DOHH2 (cell line): ENCODE data around the gene TRAPPC2L.

Experiments used
- H3F3A ChIP-seq: fragments of 200-600 bp; sonication (generic), shearing (Covaris generic); 2 replicates; pipeline ENCODE4 v1.6.0; 2016; ENCODE audit warnings: antibody characterized with exemption, mild to moderate bottlenecking; ENCODE audit not compliant: control insufficient read depth, insufficient read depth
- H3K27ac ChIP-seq: fragments of 200-600 bp; sonication (generic); 2 replicates; pipeline ENCODE4 v1.5.1; 2014; ENCODE audit warnings: low read depth, mild to moderate bottlenecking, low read length, moderate library complexity
- H3K27me3 ChIP-seq: fragments of 200-600 bp; sonication (generic); 2 replicates; pipeline ENCODE4 v1.6.1; 2014; ENCODE audit warnings: mild to moderate bottlenecking, low read length, mixed read lengths; ENCODE audit not compliant: control insufficient read depth
- H3K36me3 ChIP-seq: fragments of 200-600 bp; sonication (generic); 2 replicates; pipeline ENCODE4 v1.6.1; 2014; ENCODE audit warnings: mild to moderate bottlenecking, low read length, moderate library complexity, mixed read lengths; ENCODE audit not compliant: control insufficient read depth
- H3K4me1 ChIP-seq: fragments of 200-600 bp; sonication (generic); 2 replicates; pipeline ENCODE4 v1.6.1; 2014; ENCODE audit warnings: mild to moderate bottlenecking, low read length, mixed read lengths; ENCODE audit not compliant: control insufficient read depth
- H3K4me2 ChIP-seq: fragments of 200-600 bp; sonication (generic); 2 replicates; pipeline ENCODE4 v1.6.0; 2014; ENCODE audit warnings: mild to moderate bottlenecking, low read length, moderate library complexity
- H3K4me3 ChIP-seq: fragments of 200-600 bp; sonication (generic); 2 replicates; pipeline ENCODE4 v1.5.1; 2014; ENCODE audit warnings: mild to moderate bottlenecking, low read length, mixed read lengths
- H3K79me2 ChIP-seq: fragments of 200-600 bp; sonication (generic); 2 replicates; pipeline ENCODE4 v1.6.1; 2014; ENCODE audit warnings: mild to moderate bottlenecking, low read length, mixed read lengths; ENCODE audit not compliant: control insufficient read depth
- H3K9me2 ChIP-seq: fragments of 200-600 bp; sonication (generic); replicated peaks from 2 replicates; pipeline ENCODE4 v1.6.1; 2014; ENCODE audit warnings: mild to moderate bottlenecking, low read length, mixed read lengths; ENCODE audit not compliant: control insufficient read depth
- H3K9me3 ChIP-seq: fragments of 200-600 bp; sonication (generic); 2 replicates; pipeline ENCODE4 v1.6.1; 2014; ENCODE audit warnings: antibody characterized with exemption, low read length, mixed read lengths; ENCODE audit not compliant: control insufficient read depth, insufficient read depth
- H4K20me1 ChIP-seq: fragments of 200-600 bp; sonication (generic); 2 replicates; pipeline ENCODE4 v1.6.0; 2014; ENCODE audit warnings: low read depth, mild to moderate bottlenecking, antibody characterized with exemption, low read length, moderate library complexity; ENCODE audit not compliant: control insufficient read depth, insufficient read depth
- EZH2phosphoT487 ChIP-seq: fragments of 200-600 bp; sonication (generic); IDR thresholded peaks from 2 replicates; pipeline ENCODE4 v1.6.1; 2017; ENCODE audit warnings: borderline replicate concordance, mild to moderate bottlenecking, antibody characterized with exemption, low read length, moderate library complexity, mixed read lengths
- TF ChIP-seq, protein P1 (sequence below): fragments of 200-600 bp; sonication (generic); IDR thresholded peaks from one replicate; pipeline ENCODE4 v1.5.1; 2014; ENCODE audit warnings: antibody characterized with exemption, mild to moderate bottlenecking, low read depth, low read length; ENCODE audit not compliant: poor library complexity, severe bottlenecking

Gene TRAPPC2L

DNA sequence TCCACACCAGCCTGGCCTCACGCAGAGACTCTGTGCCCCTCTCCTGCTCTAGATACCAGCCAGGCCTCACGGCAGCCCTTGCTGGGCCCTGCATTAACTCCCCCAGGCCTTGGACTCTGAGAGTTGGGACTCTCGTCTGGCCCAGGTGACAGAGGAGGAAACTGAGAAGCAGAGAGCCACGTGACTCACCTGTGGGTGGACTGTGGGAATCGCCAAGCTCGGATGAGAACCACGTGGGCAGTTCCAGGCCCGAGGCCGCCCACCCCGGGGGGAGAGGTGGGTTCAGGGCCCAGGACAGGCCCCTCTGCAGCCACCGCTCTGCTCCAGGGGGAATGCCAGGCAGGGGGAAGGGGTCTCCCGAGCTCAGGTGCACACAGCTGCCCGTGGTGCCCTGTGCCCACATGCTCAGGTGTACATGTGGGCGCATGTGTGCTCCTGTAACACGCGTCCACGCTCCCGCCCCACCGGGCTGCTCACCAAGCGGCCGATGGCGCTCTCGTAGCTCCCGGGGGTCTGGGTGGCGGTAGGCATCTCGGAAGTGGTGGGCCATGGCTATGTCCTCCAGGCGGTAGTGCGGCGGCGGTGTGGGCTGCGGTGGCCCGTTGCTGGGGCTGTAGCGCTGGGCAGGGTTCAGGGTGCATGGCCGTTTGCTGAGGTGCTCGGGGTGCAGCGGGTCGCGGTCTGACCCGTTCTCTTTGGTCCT lies 27.8 kb downstream of the TRAPPC2L start:
- Histone ChIP-seq H3K36me3 (peaks cover 71% of the 10 kb centered on the region), H3K9me3 (no peaks in the 10 kb centered on the region), H3K79me2 (no peaks in the 10 kb centered on the region), H3K9me2 (no peaks in the 10 kb centered on the region), H3K4me1 (no peaks in the 10 kb centered on the region), H4K20me1 (no peaks in the 10 kb centered on the region), H3K27me3 (no peaks in the 10 kb centered on the region), H3F3A (no peaks in the 10 kb centered on the region), H3K4me2 (no peak overlapping the region), H3K27ac (no peak overlapping the region), H3K4me3 (no peak overlapping the region)
- TF ChIP-seq EZH2phosphoT487 = no peak
- TF ChIP-seq, protein P1, sequence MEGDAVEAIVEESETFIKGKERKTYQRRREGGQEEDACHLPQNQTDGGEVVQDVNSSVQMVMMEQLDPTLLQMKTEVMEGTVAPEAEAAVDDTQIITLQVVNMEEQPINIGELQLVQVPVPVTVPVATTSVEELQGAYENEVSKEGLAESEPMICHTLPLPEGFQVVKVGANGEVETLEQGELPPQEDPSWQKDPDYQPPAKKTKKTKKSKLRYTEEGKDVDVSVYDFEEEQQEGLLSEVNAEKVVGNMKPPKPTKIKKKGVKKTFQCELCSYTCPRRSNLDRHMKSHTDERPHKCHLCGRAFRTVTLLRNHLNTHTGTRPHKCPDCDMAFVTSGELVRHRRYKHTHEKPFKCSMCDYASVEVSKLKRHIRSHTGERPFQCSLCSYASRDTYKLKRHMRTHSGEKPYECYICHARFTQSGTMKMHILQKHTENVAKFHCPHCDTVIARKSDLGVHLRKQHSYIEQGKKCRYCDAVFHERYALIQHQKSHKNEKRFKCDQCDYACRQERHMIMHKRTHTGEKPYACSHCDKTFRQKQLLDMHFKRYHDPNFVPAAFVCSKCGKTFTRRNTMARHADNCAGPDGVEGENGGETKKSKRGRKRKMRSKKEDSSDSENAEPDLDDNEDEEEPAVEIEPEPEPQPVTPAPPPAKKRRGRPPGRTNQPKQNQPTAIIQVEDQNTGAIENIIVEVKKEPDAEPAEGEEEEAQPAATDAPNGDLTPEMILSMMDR = no peak

DNA sequence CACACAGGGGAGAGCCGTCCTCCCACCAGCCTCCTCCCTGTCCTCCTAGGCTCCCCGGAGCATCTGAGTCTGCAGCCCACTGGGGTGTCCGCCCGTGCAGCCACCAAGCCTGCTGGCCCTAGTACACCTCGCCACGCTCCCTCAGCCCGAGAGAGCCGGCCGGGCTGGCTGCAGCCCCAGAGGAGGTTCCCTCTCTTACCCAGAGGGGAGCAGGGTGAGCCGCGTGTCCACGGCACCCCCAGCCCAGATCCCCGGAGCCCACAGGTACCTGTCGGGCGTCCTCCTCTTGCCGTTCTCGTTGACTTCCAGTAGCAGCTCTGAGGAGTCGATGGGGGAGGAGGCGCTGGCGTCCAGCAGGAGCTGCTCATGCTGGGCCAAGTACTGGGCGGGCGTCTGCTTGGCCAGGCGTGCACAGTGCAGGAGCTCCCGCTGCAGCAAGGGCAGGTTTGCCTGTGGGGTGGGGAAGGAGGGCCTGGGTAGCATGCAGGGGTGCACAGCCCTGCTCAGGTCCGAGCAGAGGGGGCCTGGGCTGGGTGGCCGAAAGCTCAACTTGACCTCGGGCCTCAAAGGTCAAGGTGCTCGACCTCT lies 28.9 kb downstream of the TRAPPC2L start:
- H3K27me3 ChIP-seq = no peaks in the 10 kb centered on the region
- H3K79me2 ChIP-seq = no peaks in the 10 kb centered on the region
- H3K9me2 ChIP-seq = no peaks in the 10 kb centered on the region
- no peaks in the 10 kb centered on the region for H4K20me1 ChIP-seq
- H3F3A ChIP-seq = no peaks in the 10 kb centered on the region
- TF ChIP-seq EZH2phosphoT487 = no peak
- TF ChIP-seq, protein P1 = no peak
- no peaks in the 10 kb centered on the region for H3K4me1 ChIP-seq
- no peak overlapping the region for H3K4me3 ChIP-seq
- H3K36me3 ChIP-seq = peaks cover 68% of the 10 kb centered on the region
- H3K9me3 ChIP-seq = no peaks in the 10 kb centered on the region
- H3K4me2 ChIP-seq = no peak overlapping the region
- H3K27ac ChIP-seq = no peak overlapping the region

DNA sequence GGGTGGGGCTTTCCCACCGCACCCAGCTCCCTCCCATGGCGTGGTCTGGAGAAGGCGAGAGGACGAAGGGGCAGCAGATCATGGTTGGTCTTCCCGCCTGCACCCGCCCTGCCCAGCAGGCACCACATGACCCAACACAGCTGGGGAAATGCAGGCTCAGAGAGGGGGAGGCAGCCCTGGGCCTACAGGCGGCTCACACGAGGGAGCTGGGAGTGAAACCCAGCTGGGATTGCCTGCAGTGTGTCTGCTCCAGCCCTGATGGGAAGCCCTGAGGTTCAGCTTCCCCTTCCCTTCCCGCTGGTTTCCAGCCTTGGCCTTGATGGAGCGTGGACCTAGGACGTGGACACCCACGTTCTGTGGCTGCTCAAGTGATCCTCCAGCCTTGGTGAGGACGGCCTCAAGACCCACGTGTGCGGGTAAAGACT lies 29.5 kb downstream of the TRAPPC2L start:
- H3K27me3 ChIP-seq = no peaks in the 10 kb centered on the region
- no peak overlapping the region for H3K27ac ChIP-seq
- H3F3A ChIP-seq = no peaks in the 10 kb centered on the region
- TF ChIP-seq EZH2phosphoT487 = no peak
- TF ChIP-seq, protein P1 = no peak
- H3K4me2 ChIP-seq = no peak overlapping the region
- H3K36me3 ChIP-seq = peaks cover 69% of the 10 kb centered on the region
- H3K4me3 ChIP-seq = no peak overlapping the region
- no peaks in the 10 kb centered on the region for H3K79me2 ChIP-seq
- no peaks in the 10 kb centered on the region for H4K20me1 ChIP-seq
- H3K9me3 ChIP-seq = no peaks in the 10 kb centered on the region
- H3K9me2 ChIP-seq = no peaks in the 10 kb centered on the region
- no peaks in the 10 kb centered on the region for H3K4me1 ChIP-seq
